Neutrophil (primary cell): ENCODE measurements around the gene LHX6.

Experiments
- H3K27ac ChIP-seq: fragments of 200-600 bp; sonication (generic); 2 replicates; pipeline ENCODE4 v1.5.1; 2016; ENCODE audit warnings: mild to moderate bottlenecking, moderate library complexity
- H3K27me3 ChIP-seq: fragments of 200-600 bp; sonication (generic); 2 replicates; pipeline ENCODE4 v1.6.0; 2016; ENCODE audit warnings: mild to moderate bottlenecking
- H3K36me3 ChIP-seq: fragments of 200-600 bp; sonication (generic); 2 replicates; pipeline ENCODE4 v1.5.1; 2017
- H3K4me1 ChIP-seq, 2 experiments: fragments of 200-600 bp in 1 of 2; sonication (generic) in 1 of 2; 1 replicate in 1 of 2; 2 replicates in 1 of 2; pipeline versions ENCODE4 v1.5.1 to v1.6.1; 2013 to 2016; ENCODE audit warnings: low read depth in 1 of 2, low read length in 1 of 2, mild to moderate bottlenecking in 1 of 2, moderate library complexity in 1 of 2; ENCODE audit not compliant: control insufficient read depth in 1 of 2, insufficient read depth in 1 of 2
- H3K4me3 ChIP-seq, 2 experiments: fragments of 200-600 bp in 1 of 2; sonication (generic) in 1 of 2; 1 replicate in 1 of 2; 2 replicates in 1 of 2; pipeline ENCODE4 v1.5.1; 2013 to 2016; ENCODE audit warnings: low read depth in 1 of 2, low read length in 1 of 2, mild to moderate bottlenecking in 1 of 2, moderate library complexity in 1 of 2
- H3K9me3 ChIP-seq: fragments of 200-600 bp; sonication (generic); 2 replicates; pipeline ENCODE4 v1.5.1; 2016
- CTCF ChIP-seq: fragments of 200-600 bp; sonication (generic); IDR thresholded peaks from 2 replicates; pipeline ENCODE4 v1.5.1; 2016; ENCODE audit warnings: antibody characterized with exemption

Gene LHX6

DNA sequence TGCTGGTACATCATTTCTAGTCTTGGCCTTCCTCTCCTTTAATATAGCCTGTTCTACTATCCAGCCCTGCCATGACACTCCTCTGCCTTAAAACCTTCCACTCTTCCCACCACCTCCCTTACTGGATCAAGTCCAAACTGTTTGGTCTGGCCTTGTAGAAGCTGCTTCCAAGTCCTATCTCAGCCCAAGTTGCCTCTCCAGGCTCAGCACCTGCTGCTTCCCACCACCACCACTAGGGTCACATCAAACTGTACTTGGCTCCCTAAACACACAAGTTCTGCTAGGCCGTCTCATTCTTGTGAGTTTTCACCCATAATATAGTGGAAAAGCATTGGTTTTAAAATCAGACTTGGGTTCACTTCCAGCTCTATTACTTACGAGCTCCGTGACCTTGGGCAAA is 70.6 kb downstream of the LHX6 start:
- peaks cover 6 to 11% of the 10 kb centered on the region in 2 experiments for H3K4me1 ChIP-seq

DNA sequence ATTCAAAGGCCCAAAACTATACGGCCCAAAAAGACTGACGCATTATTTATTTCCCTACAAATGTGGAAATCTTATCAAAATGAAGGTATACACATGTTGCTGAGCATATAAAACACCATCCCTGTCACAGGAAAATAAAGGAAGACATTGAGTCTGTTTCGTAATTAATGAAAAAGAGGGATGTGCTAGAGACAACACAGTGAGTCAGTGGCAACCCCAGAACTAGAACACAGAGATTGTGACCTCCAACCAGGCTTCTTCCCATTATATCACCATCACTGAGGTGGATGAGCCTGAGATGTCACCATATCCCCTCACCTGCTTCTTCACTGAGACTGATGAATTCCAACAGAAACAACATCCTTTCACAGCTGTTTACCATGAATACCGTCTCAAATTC is 73.0 kb downstream of the LHX6 start:
- peaks cover 6% of the 10 kb centered on the region for H3K27me3 ChIP-seq
- H3K27ac ChIP-seq: no peak overlapping the region
- no peaks in the 10 kb centered on the region for H3K36me3 ChIP-seq
- TF ChIP-seq CTCF: no peak
- H3K9me3 ChIP-seq: no peaks in the 10 kb centered on the region
- no peak overlapping the region for H3K4me3 ChIP-seq
- H3K4me1 ChIP-seq: peaks cover 6 to 11% of the 10 kb centered on the region in 2 experiments

More for the DNA sequence above, 70.6 kb downstream of the LHX6 start:
- Histone ChIP-seq H3K27me3 (peaks cover 24% of the 10 kb centered on the region), H3K27ac (no peak overlapping the region), H3K36me3 (no peaks in the 10 kb centered on the region), H3K9me3 (no peaks in the 10 kb centered on the region), H3K4me3 (no peak overlapping the region)
- no peak for TF ChIP-seq CTCF
